ENCODE measurements around the gene MEF2C. TPM values are rescaled to one million over a fixed set of nuclear protein-coding genes. Genes with fewer than 3 reads are reported as not detected.

MEF2C gene
- total RNA-seq, 2 donors from 2014 or later: 36.1 to 57.5 TPM

DNA sequence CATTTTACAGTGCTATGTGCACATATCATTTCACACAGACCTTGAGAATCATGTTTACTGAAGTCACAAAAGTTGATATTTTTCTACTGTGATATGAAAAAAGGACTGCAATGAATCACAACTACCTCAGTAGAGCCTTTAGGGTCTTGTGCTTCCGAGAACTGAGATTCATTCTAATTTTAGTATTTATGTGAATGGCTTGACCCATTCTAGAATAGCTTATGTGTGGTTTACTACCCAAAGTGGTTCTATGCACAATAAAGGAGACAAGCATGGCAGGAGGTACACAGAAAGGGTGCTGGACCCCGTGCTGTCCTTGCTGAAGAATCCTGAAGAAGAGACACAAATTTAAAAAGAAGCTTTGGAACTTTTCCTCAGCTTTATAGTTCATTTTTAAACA is 28.2 kb downstream of the MEF2C start:
- TF ChIP-seq, protein P1, sequence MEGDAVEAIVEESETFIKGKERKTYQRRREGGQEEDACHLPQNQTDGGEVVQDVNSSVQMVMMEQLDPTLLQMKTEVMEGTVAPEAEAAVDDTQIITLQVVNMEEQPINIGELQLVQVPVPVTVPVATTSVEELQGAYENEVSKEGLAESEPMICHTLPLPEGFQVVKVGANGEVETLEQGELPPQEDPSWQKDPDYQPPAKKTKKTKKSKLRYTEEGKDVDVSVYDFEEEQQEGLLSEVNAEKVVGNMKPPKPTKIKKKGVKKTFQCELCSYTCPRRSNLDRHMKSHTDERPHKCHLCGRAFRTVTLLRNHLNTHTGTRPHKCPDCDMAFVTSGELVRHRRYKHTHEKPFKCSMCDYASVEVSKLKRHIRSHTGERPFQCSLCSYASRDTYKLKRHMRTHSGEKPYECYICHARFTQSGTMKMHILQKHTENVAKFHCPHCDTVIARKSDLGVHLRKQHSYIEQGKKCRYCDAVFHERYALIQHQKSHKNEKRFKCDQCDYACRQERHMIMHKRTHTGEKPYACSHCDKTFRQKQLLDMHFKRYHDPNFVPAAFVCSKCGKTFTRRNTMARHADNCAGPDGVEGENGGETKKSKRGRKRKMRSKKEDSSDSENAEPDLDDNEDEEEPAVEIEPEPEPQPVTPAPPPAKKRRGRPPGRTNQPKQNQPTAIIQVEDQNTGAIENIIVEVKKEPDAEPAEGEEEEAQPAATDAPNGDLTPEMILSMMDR (IDR thresholded peaks at IDR 0.05): no peak
- no peaks in the 10 kb centered on the region for H3K36me3 ChIP-seq
- H3K4me1 ChIP-seq: no peaks in the 10 kb centered on the region
- no peak for DNase-seq (ENCODE audit: low spot score)
- H3K4me3 ChIP-seq: no peak overlapping the region
- no peaks in the 10 kb centered on the region for H3K9me3 ChIP-seq
- no peaks in the 10 kb centered on the region for H3K27me3 ChIP-seq
- no peak overlapping the region for H3K27ac ChIP-seq

DNA sequence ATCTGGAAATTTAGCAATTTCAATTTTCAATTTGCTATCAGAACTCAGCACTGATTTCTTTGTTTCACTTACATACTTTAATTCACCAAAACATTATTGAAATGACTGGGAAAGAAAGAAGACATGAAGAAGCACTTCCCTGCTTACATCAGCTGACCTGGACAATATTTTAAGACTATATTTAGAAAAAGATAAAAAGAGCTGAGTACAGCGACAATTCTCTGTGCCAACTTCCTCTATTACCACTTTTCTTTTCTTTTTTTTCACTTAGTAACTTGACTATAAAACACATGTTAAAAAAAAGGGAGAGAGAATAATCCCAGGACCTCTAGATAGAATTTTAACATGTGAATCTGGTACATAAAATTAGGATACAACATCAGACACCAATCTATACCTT is 35.6 kb downstream of the MEF2C start:
- H3K4me3 ChIP-seq: no peak overlapping the region
- TF ChIP-seq, protein P1 (IDR thresholded peaks at IDR 0.05): no peak
- H3K27me3 ChIP-seq: no peaks in the 10 kb centered on the region
- H3K36me3 ChIP-seq: no peaks in the 10 kb centered on the region
- peaks cover 0 to 42% of the 10 kb centered on the region in 2 donors for H3K4me1 ChIP-seq
- no peaks in the 10 kb centered on the region for H3K9me3 ChIP-seq
- peak overlapping the region; percentile 10 to 19 for H3K27ac ChIP-seq
- no peak for DNase-seq (ENCODE audit: low spot score)

DNA sequence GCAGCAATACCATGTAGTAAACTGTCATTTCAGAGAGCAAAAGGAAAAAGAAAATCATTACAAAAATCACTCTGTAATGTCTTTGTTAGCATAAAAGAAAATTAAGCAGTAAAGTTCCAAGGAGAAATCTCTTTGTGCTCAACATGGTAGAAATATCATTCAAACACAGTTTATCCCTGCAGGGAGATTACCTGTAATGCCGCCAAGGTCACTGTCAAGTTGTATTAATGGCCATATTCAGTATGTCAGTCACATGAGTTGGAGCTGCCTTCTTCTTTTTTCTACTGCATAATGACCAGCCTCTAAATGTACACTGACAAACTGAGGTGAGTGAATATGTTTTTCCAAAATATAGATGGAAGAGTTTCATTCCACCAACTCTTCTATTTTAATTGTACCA is 36.5 kb downstream of the MEF2C start:
- H3K36me3 ChIP-seq: no peaks in the 10 kb centered on the region
- H3K4me3 ChIP-seq: no peak overlapping the region
- H3K27ac ChIP-seq: peak overlapping the region in 1 of 2 donors; percentile 10
- no peak for DNase-seq (ENCODE audit: low spot score)
- H3K4me1 ChIP-seq: peaks cover 0 to 42% of the 10 kb centered on the region in 2 donors
- TF ChIP-seq, protein P1 (IDR thresholded peaks at IDR 0.05): no peak
- H3K27me3 ChIP-seq: no peaks in the 10 kb centered on the region
- H3K9me3 ChIP-seq: no peaks in the 10 kb centered on the region

DNA sequence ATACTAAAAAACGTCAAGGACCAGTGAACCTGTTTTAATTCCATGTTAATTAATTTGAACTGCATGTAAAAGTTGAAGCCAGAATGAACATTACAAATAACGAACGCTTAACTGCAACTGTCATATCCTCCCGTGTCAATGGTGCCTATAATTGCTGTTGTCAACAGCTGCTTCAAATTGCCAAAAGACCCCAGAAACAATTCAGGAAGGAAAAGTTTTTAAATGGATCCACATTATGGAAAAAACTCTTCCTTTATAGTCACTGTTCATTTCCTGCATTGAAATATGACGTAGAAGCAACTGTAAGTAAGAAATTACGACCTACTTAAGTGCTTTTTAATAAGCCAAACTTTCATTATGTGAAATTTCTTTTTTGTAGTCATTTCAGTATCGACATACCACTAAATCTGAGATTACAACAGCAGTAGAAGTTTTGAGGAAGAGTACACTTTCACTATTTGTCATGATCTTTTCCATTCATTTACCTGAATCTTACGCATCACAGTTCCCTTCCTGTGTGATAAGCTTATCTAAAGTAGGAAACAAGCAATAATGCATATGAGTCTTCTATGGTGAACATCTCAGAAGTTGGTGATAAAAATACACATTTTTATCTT is 37.8 kb downstream of the MEF2C start:
- Histone ChIP-seq H3K4me3 (no peak overlapping the region), H3K36me3 (no peaks in the 10 kb centered on the region), H3K4me1 (peaks cover 0 to 44% of the 10 kb centered on the region in 2 donors), H3K27ac (peak overlapping the region in 1 of 2 donors; percentile 10), H3K9me3 (no peaks in the 10 kb centered on the region), H3K27me3 (no peaks in the 10 kb centered on the region)
- TF ChIP-seq, protein P1 (IDR thresholded peaks at IDR 0.05): no peak
- DNase-seq (ENCODE audit: low spot score): no peak

DNA sequence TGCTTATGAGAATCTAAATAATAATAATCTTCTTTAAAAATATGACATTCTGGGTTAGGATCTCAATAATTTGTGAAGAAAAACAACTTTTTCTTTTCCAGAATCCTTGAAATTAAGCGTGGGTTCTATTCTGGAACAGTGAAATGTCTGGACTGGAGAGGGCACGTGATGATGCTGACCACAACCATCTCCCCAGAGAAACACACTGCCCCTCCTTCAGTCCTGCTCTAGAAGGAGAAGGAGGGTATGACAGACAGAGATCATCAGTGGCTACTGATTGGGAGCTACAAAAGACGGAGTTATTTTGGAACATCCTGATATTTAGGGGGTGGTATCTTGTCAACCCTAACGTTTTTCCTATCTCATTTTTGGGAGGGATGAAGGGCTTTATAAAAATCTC is 40.2 kb downstream of the MEF2C start:
- TF ChIP-seq, protein P1 (IDR thresholded peaks at IDR 0.05): no peak
- H3K27me3 ChIP-seq: no peaks in the 10 kb centered on the region
- DNase-seq (ENCODE audit: low spot score): no peak
- no peak overlapping the region for H3K4me3 ChIP-seq
- H3K27ac ChIP-seq: no peak overlapping the region
- H3K36me3 ChIP-seq: no peaks in the 10 kb centered on the region
- H3K9me3 ChIP-seq: no peaks in the 10 kb centered on the region
- peaks cover 0 to 50% of the 10 kb centered on the region in 2 donors for H3K4me1 ChIP-seq

DNA sequence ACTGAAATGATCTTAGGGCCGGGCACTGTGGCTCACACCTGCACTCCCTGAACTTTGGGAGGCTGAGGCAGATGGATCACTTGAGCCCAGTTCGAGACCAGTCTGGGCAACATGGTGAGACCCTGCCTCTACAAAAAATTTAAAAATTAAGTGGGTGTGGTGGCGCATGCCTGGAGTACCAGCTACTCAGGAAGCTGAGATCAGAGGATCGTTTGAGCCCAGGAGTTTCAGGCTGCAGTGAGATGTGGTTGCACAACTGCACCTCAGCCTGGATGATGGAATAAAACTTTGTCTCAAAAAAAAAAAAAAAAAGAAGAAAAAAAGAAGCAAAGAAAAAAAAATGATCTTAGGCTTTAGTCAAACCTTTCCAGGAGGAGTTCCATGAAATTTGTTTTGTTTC is 41.8 kb downstream of the MEF2C start:
- no peak overlapping the region for H3K4me3 ChIP-seq
- TF ChIP-seq, protein P1 (IDR thresholded peaks at IDR 0.05): no peak
- H3K36me3 ChIP-seq: no peaks in the 10 kb centered on the region
- H3K27me3 ChIP-seq: no peaks in the 10 kb centered on the region
- no peaks in the 10 kb centered on the region for H3K9me3 ChIP-seq
- DNase-seq (ENCODE audit: low spot score): no peak
- H3K4me1 ChIP-seq: peaks cover 0 to 49% of the 10 kb centered on the region in 2 donors
- peak overlapping the region in 1 of 2 donors; percentile 42 for H3K27ac ChIP-seq

All from right atrium auricular region (tissue), 2 donors.